ENCODE results near the gene SVEP1. TPM values are rescaled to one million over a fixed set of nuclear protein-coding genes. Genes with fewer than 3 reads are reported as not detected.

SVEP1 gene
- total and polyA plus RNA-seq, 2 of the 13 experiments (the other 11 are each of a cell fraction or from before 2014, with no cell fraction given) = not detected

DNA sequence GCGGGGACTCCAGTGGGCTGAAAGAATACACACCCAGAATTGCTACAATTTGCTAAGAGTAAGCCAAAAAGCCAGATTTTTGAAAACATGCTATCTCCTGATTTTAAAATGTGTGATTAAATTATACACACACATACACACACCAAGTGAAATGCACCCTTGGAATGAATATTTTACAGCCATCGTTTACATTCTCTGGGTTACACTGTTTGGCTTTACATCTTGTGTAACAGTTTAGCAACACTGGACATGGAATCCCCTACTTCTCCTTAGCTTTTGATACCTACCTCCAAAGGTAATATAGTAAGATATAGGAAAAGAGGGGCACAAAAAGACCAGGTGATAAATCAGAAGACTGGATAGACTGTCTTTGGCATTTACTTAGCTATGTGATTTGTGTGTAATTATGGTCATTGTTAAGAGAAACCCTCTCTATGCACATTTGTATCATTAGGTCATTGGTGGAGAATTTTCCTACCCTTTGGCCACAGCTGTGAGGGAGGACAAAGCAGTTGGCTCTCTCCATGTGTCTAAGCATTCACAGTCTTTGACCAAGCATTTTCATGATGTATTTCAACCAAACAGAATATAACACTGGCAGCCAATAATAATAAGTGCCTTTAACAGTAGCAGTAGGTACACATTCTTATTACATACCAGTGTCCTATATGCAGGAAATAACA is 7.6 kb downstream of the SVEP1 start:
- WGBS (ENCODE audit: low lambda C conversion rate) = 5% methylated on average over 2 of the region's 2 CpGs
- Histone ChIP-seq H2AFZ (ENCODE audit: low read length) (no peak overlapping the region), H3K4me2 (ENCODE audit: low read depth, low read length) (no peak overlapping the region), H3K79me2 (ENCODE audit: insufficient read depth, low read length) (no peaks in the 10 kb centered on the region), H3K27ac (ENCODE audit: extremely low read length, insufficient read depth, low read length) (no peak overlapping the region), H3K27me3 (ENCODE audit: control insufficient read depth in 1 of 2, insufficient read depth in 2 of 2, low read length in 2 of 2) (no peaks in the 10 kb centered on the region; a peak in 1 of 5 replicates), H3K4me1 (ENCODE audit: insufficient read depth, low read length) (no peaks in the 10 kb centered on the region), H3K9ac (ENCODE audit: insufficient read depth, low read depth, low read length) (no peak overlapping the region), H3K36me3 (replicated peaks in 1 of 2; ENCODE audit: control insufficient read depth in 1 of 2, insufficient read depth in 2 of 2, low read length in 2 of 2) (no peaks in the 10 kb centered on the region), H3K9me3 (ENCODE audit: low read length) (no peaks in the 10 kb centered on the region), H3K4me3 (replicated peaks in 1 of 3; ENCODE audit: insufficient read depth in 1 of 3, low read depth in 2 of 3, low read length in 3 of 3) (no peak overlapping the region), H4K20me1 (ENCODE audit: insufficient read depth, low read length) (no peaks in the 10 kb centered on the region)
- DNase-seq (ENCODE audit: low spot score) (no peak), ATAC-seq (no peak), FAIRE-seq (no peak)
- ChIA-PET CTCF (ENCODE audit: low intra/inter-chr PET ratio, low total read pairs) (no interaction called here), POLR2A (no interaction called here)
- in situ Hi-C loops (cut with HindIII; ENCODE audit: extremely low pct_ligation_motif_present, low pct_unique_long_range_greater_than_20kb) = no loop called here
- intact Hi-C loops (cut with micrococcal nuclease; ENCODE audit: unreplicated experiment) = no loop called here
- BruUV-seq (replicated peaks) = no TSS peak
- no peak for TF ChIP-seq NCOA2 (CRISPR knock-in tag; IDR thresholded peaks at IDR 0.05)
- TF ChIP-seq, protein P1, sequence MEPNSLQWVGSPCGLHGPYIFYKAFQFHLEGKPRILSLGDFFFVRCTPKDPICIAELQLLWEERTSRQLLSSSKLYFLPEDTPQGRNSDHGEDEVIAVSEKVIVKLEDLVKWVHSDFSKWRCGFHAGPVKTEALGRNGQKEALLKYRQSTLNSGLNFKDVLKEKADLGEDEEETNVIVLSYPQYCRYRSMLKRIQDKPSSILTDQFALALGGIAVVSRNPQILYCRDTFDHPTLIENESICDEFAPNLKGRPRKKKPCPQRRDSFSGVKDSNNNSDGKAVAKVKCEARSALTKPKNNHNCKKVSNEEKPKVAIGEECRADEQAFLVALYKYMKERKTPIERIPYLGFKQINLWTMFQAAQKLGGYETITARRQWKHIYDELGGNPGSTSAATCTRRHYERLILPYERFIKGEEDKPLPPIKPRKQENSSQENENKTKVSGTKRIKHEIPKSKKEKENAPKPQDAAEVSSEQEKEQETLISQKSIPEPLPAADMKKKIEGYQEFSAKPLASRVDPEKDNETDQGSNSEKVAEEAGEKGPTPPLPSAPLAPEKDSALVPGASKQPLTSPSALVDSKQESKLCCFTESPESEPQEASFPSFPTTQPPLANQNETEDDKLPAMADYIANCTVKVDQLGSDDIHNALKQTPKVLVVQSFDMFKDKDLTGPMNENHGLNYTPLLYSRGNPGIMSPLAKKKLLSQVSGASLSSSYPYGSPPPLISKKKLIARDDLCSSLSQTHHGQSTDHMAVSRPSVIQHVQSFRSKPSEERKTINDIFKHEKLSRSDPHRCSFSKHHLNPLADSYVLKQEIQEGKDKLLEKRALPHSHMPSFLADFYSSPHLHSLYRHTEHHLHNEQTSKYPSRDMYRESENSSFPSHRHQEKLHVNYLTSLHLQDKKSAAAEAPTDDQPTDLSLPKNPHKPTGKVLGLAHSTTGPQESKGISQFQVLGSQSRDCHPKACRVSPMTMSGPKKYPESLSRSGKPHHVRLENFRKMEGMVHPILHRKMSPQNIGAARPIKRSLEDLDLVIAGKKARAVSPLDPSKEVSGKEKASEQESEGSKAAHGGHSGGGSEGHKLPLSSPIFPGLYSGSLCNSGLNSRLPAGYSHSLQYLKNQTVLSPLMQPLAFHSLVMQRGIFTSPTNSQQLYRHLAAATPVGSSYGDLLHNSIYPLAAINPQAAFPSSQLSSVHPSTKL (CRISPR knock-in tag; IDR thresholded peaks at IDR 0.05) = no peak

GRCh38 chr9:110566156-110566555 is 13.4 kb downstream of the SVEP1 start:
- no peak overlapping the region for H3K4me3 ChIP-seq (replicated peaks in 1 of 3; ENCODE audit: insufficient read depth in 1 of 3, low read depth in 2 of 3, low read length in 3 of 3)
- ChIA-PET CTCF (ENCODE audit: low intra/inter-chr PET ratio, low total read pairs) (no interaction called here), POLR2A (no interaction called here)
- DNase-seq (ENCODE audit: low spot score) (no peak), ATAC-seq (no peak), FAIRE-seq (no peak)
- in situ Hi-C loops (cut with HindIII; ENCODE audit: extremely low pct_ligation_motif_present, low pct_unique_long_range_greater_than_20kb) = no loop called here
- H3K9ac ChIP-seq (ENCODE audit: insufficient read depth, low read depth, low read length) = no peak overlapping the region
- no peak overlapping the region for H3K27ac ChIP-seq (ENCODE audit: extremely low read length, insufficient read depth, low read length)
- H2AFZ ChIP-seq (ENCODE audit: low read length) = no peak overlapping the region
- no peak overlapping the region for H3K4me2 ChIP-seq (ENCODE audit: low read depth, low read length)
- intact Hi-C loops (cut with micrococcal nuclease; ENCODE audit: unreplicated experiment) = no loop called here
- 0% methylated on average over 1 of the region's 1 CpG for WGBS (ENCODE audit: low lambda C conversion rate)
- no peaks in the 10 kb centered on the region for H3K4me1 ChIP-seq (ENCODE audit: insufficient read depth, low read length)
- H3K9me3 ChIP-seq (ENCODE audit: low read length) = no peaks in the 10 kb centered on the region
- no peaks in the 10 kb centered on the region for H3K36me3 ChIP-seq (replicated peaks in 1 of 2; ENCODE audit: control insufficient read depth in 1 of 2, insufficient read depth in 2 of 2, low read length in 2 of 2)
- TF ChIP-seq ZNF672 (CRISPR knock-in tag; IDR thresholded peaks at IDR 0.05) (no peak), ZNF12 (CRISPR knock-in tag; IDR thresholded peaks at IDR 0.05) (no peak), ZNF446 (CRISPR knock-in tag; IDR thresholded peaks at IDR 0.05) (no peak), ZNF850 (CRISPR knock-in tag; conservative IDR thresholded peaks at IDR 0.05) (no peak)
- H4K20me1 ChIP-seq (ENCODE audit: insufficient read depth, low read length) = no peaks in the 10 kb centered on the region
- H3K27me3 ChIP-seq (ENCODE audit: control insufficient read depth in 1 of 2, insufficient read depth in 2 of 2, low read length in 2 of 2) = no peaks in the 10 kb centered on the region; a peak in 1 of 5 replicates
- no TSS peak for BruUV-seq (replicated peaks)
- no peaks in the 10 kb centered on the region for H3K79me2 ChIP-seq (ENCODE audit: insufficient read depth, low read length)

Measured in HepG2 (cell line).